Subcutaneous adipose tissue (tissue), 4 donors: ENCODE data around the gene TAPT1. TPM values are rescaled to one million over a fixed set of nuclear protein-coding genes. Genes with fewer than 3 reads are reported as not detected.

Source experiments
- total RNA-seq, 4 donors: library from RNA; depleted of rRNA; stranded (reverse); fragments of >200 nt; gene quantifications; one replicate each; pipeline ENCODE4 v1.1.0, GENCODE V29; 2016
- TF ChIP-seq, protein P1 (sequence below): fragments of 450-650 bp; IDR thresholded peaks from one replicate; pipeline ENCODE4 v1.5.1; 2016; ENCODE audit warnings: low read depth, mild to moderate bottlenecking, control low read depth, antibody characterized with exemption, moderate library complexity

The TAPT1 gene
- total RNA-seq, 4 donors from 2014 or later, result 23.7 to 52.3 (median 32.8) TPM

- TF ChIP-seq, protein P1, sequence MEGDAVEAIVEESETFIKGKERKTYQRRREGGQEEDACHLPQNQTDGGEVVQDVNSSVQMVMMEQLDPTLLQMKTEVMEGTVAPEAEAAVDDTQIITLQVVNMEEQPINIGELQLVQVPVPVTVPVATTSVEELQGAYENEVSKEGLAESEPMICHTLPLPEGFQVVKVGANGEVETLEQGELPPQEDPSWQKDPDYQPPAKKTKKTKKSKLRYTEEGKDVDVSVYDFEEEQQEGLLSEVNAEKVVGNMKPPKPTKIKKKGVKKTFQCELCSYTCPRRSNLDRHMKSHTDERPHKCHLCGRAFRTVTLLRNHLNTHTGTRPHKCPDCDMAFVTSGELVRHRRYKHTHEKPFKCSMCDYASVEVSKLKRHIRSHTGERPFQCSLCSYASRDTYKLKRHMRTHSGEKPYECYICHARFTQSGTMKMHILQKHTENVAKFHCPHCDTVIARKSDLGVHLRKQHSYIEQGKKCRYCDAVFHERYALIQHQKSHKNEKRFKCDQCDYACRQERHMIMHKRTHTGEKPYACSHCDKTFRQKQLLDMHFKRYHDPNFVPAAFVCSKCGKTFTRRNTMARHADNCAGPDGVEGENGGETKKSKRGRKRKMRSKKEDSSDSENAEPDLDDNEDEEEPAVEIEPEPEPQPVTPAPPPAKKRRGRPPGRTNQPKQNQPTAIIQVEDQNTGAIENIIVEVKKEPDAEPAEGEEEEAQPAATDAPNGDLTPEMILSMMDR, result no peak
Measured at GRCh38 chr4:16136311-16136710, 90.0 kb downstream of the TAPT1 start.

- TF ChIP-seq, protein P1, result no peak
Measured at GRCh38 chr4:16133406-16133805, 92.9 kb downstream of the TAPT1 start.

DNA sequence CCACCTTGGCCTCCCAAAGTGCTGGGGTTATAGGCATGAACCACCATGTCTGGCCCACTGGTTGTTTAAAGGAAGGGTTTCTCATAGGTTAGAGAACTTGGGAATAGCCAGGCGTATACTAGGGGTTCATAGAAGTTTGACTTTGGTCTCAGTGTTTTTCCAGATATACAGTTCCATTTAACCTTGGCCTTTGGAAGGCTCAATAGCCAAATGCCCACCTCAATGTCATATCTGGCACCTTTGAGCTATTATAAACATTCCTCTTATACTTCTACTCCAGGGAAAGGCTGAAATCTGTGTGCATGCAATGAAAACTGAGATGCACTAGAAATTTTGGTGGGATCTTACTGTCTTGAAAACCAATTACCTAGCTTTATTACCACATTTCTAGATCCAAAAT lies 95.0 kb downstream of the TAPT1 start:
- TF ChIP-seq, protein P1, result no peak

DNA sequence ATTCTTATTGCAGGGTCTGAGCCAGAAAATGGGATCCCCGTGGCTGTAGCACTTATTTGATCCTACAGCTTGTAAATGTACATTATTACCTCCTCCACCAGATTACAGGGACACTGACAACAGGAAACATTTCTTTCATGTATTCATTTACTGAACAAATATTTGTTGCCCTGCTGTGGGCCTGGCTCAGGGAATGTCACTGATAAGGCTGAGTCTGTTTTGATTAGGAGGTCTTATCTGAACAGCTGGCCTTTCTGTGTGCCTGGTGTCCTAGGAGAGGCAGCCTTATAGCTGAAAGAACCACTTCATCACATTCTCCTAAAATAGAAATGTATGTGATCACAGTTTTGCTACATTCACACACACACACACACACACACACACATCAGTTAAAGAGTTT lies 96.9 kb downstream of the TAPT1 start:
- TF ChIP-seq, protein P1, result no peak

- TF ChIP-seq, protein P1, result no peak
Measured at GRCh38 chr4:16126714-16127113, 99.6 kb downstream of the TAPT1 start.

- TF ChIP-seq, protein P1, result no peak
Measured at GRCh38 chr4:16125571-16126445, 100.5 kb downstream of the TAPT1 start.

DNA sequence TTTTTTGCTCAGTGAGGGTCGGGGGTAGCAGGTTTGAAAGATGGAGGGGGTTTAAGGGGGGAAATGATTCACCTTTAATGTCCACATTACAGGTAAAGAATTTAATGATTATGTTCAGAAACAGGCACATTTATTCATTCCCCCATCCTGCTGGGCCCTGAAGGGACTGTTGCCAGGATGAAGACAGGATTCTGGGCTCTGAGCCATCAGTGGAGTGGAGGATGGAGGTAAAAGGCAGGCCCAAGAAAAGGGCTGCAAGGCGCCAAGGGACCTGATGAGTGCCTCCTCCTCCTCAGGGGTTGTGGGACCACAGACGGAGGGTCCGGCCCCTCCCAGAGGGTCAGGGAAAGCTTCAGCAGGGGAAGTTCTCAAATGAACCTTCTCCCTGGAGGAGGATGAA lies 102.0 kb downstream of the TAPT1 start:
- TF ChIP-seq, protein P1, result no peak
